GM12892 (cell line): ENCODE measurements around the gene RPTOR.

ENCODE experiments used
- POLR2A ChIP-seq: IDR thresholded peaks from 2 replicates; pipeline ENCODE4 v1.6.1; 2011; ENCODE audit warnings: low read depth, low read length, control low read depth
- POLR2AphosphoS5 ChIP-seq: IDR thresholded peaks from 2 replicates; pipeline ENCODE4 v1.6.1; 2011; ENCODE audit warnings: low read depth, low read length, control low read depth
- TAF1 ChIP-seq: IDR thresholded peaks from 2 replicates; pipeline ENCODE4 v1.6.1; 2011; ENCODE audit warnings: low read depth, mild to moderate bottlenecking, control low read depth, low read length, borderline replicate concordance

DNA sequence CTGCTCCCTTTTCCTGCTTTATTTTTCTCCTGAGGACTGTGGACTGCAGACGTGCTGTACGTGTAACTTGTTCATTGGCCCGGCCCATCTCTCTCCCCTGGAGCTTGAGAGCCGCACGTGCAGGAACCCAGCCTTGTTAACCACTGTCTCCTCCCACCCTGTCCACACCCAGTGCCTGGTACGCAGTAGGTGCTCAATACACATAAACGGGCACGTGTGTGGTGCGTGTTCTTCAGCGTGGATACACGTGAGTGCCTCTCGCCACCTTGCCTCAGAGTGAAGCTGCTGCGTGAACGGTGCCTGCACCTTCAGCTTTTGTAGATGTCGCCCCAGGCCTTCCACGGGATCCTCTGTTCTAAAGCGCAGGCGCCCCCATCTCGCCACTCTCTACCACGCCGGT is 350.7 kb downstream of the RPTOR start:
- no peak for TF ChIP-seq TAF1
- no peak for TF ChIP-seq POLR2AphosphoS5
- TF ChIP-seq POLR2A, result no peak
